OCI-LY1 (cell line): Measurements from ENCODE around the gene KRTAP10-8.

Source experiments
- H2AFZ ChIP-seq: fragments of 200-600 bp; sonication (generic), shearing (Covaris generic); 2 replicates; pipeline ENCODE4 v1.6.0; 2014; ENCODE audit warnings: antibody characterized with exemption, mild to moderate bottlenecking, low read length
- H3F3A ChIP-seq: fragments of 200-600 bp; sonication (generic), shearing (Covaris generic); 2 replicates; pipeline ENCODE4 v1.6.0; 2014; ENCODE audit warnings: mild to moderate bottlenecking, antibody characterized with exemption, low read length, moderate library complexity; ENCODE audit not compliant: insufficient read depth
- H3K27ac ChIP-seq: fragments of 200-600 bp; sonication (generic); 2 replicates; pipeline ENCODE4 v1.5.1; 2014; ENCODE audit warnings: low read length, mixed run types, mild to moderate bottlenecking, low read depth; ENCODE audit not compliant: poor library complexity, severe bottlenecking
- H3K27me3 ChIP-seq: fragments of 200-600 bp; sonication (generic); 2 replicates; pipeline ENCODE4 v1.6.0; 2014; ENCODE audit warnings: antibody characterized with exemption, mild to moderate bottlenecking, low read length, moderate library complexity; ENCODE audit not compliant: insufficient read depth
- H3K36me3 ChIP-seq: fragments of 200-600 bp; sonication (generic); 2 replicates; pipeline ENCODE4 v1.6.1; 2014; ENCODE audit warnings: mild to moderate bottlenecking, antibody characterized with exemption, low read length, moderate library complexity, mixed read lengths; ENCODE audit not compliant: insufficient read depth
- H3K4me1 ChIP-seq: fragments of 200-600 bp; sonication (generic); 2 replicates; pipeline ENCODE4 v1.5.1; 2014; ENCODE audit warnings: mild to moderate bottlenecking, low read length, moderate library complexity; ENCODE audit not compliant: insufficient read depth, severe bottlenecking
- H3K4me2 ChIP-seq: fragments of 200-600 bp; sonication (generic), shearing (Covaris generic); 2 replicates; pipeline ENCODE4 v1.6.1; 2014; ENCODE audit warnings: low read length
- H3K4me3 ChIP-seq: fragments of 200-600 bp; sonication (generic); 2 replicates; pipeline ENCODE4 v1.5.1; 2014; ENCODE audit warnings: low read length, low read depth, mild to moderate bottlenecking, mixed read lengths; ENCODE audit not compliant: poor library complexity, severe bottlenecking
- H3K79me2 ChIP-seq: fragments of 200-600 bp; shearing (Covaris generic); 2 replicates; pipeline ENCODE4 v1.6.1; 2016; ENCODE audit warnings: mixed run types, low read length, mixed read lengths; ENCODE audit not compliant: insufficient read depth
- H3K9ac ChIP-seq: fragments of 200-600 bp; sonication (generic), shearing (Covaris generic); 2 replicates; pipeline ENCODE4 v1.6.1; 2014; ENCODE audit warnings: mild to moderate bottlenecking, low read length, mixed read lengths
- H3K9me2 ChIP-seq: fragments of 200-600 bp; sonication (generic), shearing (Covaris generic); 2 replicates; pipeline ENCODE4 v1.6.1; 2014; ENCODE audit warnings: low read depth, mild to moderate bottlenecking, low read length, mixed read lengths
- H3K9me3 ChIP-seq: fragments of 200-600 bp; shearing (Covaris generic); 2 replicates; pipeline ENCODE4 v1.6.1; 2014; ENCODE audit warnings: low read length, mixed read lengths
- H4K20me1 ChIP-seq: fragments of 200-600 bp; sonication (generic), shearing (Covaris generic); 2 replicates; pipeline ENCODE4 v1.6.0; 2016; ENCODE audit warnings: mild to moderate bottlenecking, low read length; ENCODE audit not compliant: insufficient read depth
- EZH2 ChIP-seq: fragments of 200-600 bp; sonication (generic), shearing (Covaris generic); IDR thresholded peaks from 2 replicates; pipeline ENCODE4 v1.8.0; 2017; ENCODE audit warnings: borderline replicate concordance, mixed run types, mild to moderate bottlenecking, antibody characterized with exemption, low read length, moderate library complexity, mixed read lengths
- TF ChIP-seq, protein P1 (sequence below): fragments of 200-600 bp; sonication (generic), shearing (Covaris generic); IDR thresholded peaks from 2 replicates; pipeline ENCODE4 v1.5.1; 2017; ENCODE audit warnings: mild to moderate bottlenecking, antibody characterized with exemption, low read length, moderate library complexity, mixed read lengths

KRTAP10-8 gene

DNA sequence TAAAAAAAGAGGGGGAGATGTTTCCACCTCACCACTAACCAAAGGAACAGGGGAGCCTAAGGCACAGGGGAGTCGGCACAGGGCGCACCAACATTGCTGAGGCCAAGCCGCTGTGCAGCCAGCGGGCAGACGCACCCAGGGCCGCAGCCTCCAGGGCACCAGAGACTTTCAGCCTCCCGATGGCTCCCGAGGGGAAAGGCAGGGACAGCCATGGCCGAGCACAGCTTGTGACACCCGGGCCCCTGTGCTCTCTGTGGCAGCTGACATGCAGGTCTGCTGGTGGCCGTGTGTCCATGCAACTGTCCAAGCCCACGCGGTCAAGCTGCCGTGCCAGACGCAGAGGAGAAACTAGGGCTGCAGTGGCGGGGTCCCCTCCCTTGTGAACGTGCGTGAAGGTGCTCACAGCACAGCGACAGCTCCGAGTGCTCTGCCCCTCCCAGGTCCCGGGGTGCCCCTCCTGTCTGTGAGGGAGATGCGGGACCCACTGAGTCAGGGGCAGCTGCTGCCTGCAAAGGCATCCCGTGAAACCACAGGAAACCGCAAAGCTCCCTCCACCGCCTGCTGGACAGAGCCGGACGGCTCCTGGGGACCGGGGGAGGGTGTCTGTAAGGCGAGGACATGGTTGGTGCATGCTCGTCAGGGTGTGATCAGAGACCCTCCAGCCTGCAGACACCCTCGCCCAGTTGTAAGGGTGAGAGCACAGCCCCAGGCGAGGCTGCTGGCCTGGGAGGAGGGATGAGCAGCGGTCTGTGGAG, 36.9 kb downstream of the KRTAP10-8 start:
- H4K20me1 ChIP-seq, result no peaks in the 10 kb centered on the region
- H3K9ac ChIP-seq, result no peak overlapping the region
- H2AFZ ChIP-seq, result no peak overlapping the region
- H3K4me1 ChIP-seq, result no peaks in the 10 kb centered on the region
- TF ChIP-seq EZH2, result no peak
- TF ChIP-seq, protein P1, sequence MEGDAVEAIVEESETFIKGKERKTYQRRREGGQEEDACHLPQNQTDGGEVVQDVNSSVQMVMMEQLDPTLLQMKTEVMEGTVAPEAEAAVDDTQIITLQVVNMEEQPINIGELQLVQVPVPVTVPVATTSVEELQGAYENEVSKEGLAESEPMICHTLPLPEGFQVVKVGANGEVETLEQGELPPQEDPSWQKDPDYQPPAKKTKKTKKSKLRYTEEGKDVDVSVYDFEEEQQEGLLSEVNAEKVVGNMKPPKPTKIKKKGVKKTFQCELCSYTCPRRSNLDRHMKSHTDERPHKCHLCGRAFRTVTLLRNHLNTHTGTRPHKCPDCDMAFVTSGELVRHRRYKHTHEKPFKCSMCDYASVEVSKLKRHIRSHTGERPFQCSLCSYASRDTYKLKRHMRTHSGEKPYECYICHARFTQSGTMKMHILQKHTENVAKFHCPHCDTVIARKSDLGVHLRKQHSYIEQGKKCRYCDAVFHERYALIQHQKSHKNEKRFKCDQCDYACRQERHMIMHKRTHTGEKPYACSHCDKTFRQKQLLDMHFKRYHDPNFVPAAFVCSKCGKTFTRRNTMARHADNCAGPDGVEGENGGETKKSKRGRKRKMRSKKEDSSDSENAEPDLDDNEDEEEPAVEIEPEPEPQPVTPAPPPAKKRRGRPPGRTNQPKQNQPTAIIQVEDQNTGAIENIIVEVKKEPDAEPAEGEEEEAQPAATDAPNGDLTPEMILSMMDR, result no peak
- H3K27ac ChIP-seq, result no peak overlapping the region
- no peaks in the 10 kb centered on the region; the same call in 1 of the 2 replicates for H3K36me3 ChIP-seq
- no peak overlapping the region for H3K4me2 ChIP-seq
- H3K4me3 ChIP-seq, result no peak overlapping the region
- no peaks in the 10 kb centered on the region for H3F3A ChIP-seq
- peaks cover 6% of the 10 kb centered on the region; the same call in 1 of the 2 replicates for H3K9me3 ChIP-seq
- no peaks in the 10 kb centered on the region for H3K9me2 ChIP-seq
- H3K27me3 ChIP-seq, result no peaks in the 10 kb centered on the region
- H3K79me2 ChIP-seq, result no peaks in the 10 kb centered on the region

DNA sequence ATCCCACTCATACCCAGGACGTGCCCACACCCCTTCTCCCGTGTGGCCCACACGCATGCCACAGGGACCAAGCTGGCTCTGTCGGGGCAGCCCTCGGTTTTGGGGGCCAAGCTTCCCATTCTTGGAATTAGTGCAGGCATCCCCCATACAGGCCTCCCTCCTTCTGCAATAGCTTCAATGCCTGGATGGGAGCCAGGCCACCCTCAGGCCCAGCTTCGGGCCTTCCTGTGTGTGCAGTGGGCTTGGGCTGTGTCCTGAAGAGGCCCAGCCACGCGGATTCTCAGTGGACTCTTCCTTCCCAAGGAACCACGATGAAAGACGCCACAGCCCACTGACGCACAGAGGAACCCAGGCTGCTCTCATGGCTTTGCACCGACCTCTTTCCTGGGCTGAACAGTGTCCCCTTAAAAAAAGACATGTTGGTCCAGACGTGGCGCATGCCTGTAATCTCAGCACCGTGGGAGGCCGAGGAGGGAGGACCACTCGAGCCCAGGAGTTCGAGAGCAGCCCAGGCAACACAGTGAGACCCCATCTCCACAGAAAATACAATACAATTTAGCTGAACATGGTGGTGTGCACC, 37.7 kb downstream of the KRTAP10-8 start:
- H3K4me3 ChIP-seq, result no peak overlapping the region
- no peak for TF ChIP-seq EZH2
- TF ChIP-seq, protein P1, result no peak
- H3K9ac ChIP-seq, result no peak overlapping the region
- no peak overlapping the region for H3K4me2 ChIP-seq
- H4K20me1 ChIP-seq, result no peaks in the 10 kb centered on the region
- no peaks in the 10 kb centered on the region; the same call in 1 of the 2 replicates for H3K36me3 ChIP-seq
- no peaks in the 10 kb centered on the region for H3K4me1 ChIP-seq
- H2AFZ ChIP-seq, result no peak overlapping the region
- H3K27me3 ChIP-seq, result no peaks in the 10 kb centered on the region
- no peaks in the 10 kb centered on the region for H3K79me2 ChIP-seq
- no peaks in the 10 kb centered on the region for H3F3A ChIP-seq
- H3K27ac ChIP-seq, result no peak overlapping the region
- 0 out of 2 replicates have a peak, but pooled peaks cover 2% of the 10 kb centered on the region for H3K9me3 ChIP-seq
- no peaks in the 10 kb centered on the region for H3K9me2 ChIP-seq

DNA sequence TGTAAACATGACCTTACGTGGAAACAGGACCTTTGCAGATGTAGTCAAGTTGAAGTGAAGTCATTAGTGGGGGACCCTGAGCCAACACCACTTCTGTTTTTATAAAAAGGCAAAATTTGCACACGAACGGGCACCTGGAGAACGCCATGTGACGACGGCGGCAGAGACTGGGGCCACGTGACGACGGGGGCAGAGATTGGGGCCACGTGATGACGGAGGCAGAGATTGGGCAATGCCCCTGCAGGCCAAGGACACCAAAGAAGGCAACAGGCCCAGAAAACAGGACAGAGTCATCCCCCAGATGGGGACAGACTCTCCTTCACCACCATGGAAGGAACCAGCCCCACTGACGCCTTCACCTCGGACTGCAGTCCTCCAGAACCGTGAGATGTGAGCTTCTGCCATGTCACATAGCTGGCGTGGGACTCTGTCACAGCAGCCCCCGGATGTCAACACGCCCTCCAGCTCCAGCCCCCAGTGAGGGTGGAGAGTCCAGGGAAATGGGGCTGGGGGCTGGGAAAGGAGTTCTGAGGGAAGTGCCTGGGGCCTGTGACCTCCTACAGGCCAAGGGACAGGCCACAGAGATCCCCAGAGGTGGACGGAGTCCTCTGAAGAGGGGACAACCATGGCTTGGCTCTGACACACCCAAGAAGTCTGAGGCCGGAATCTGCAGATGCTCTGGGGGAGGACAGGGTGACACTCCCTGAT, 38.5 kb downstream of the KRTAP10-8 start:
- no peaks in the 10 kb centered on the region for H4K20me1 ChIP-seq
- no peak overlapping the region for H3K9ac ChIP-seq
- no peak overlapping the region for H3K4me2 ChIP-seq
- H3K9me3 ChIP-seq, result no peaks in the 10 kb centered on the region
- H3K9me2 ChIP-seq, result no peaks in the 10 kb centered on the region
- H3K79me2 ChIP-seq, result no peaks in the 10 kb centered on the region
- H2AFZ ChIP-seq, result no peak overlapping the region
- H3K4me3 ChIP-seq, result no peak overlapping the region
- H3F3A ChIP-seq, result no peaks in the 10 kb centered on the region
- H3K36me3 ChIP-seq, result no peaks in the 10 kb centered on the region; the same call in 1 of the 2 replicates
- H3K4me1 ChIP-seq, result no peaks in the 10 kb centered on the region
- H3K27me3 ChIP-seq, result no peaks in the 10 kb centered on the region
- no peak overlapping the region for H3K27ac ChIP-seq
- no peak for TF ChIP-seq EZH2
- TF ChIP-seq, protein P1, result no peak
